Heart right ventricle (tissue), 16 donors: ENCODE results near the gene DNAJC24. TPM values are rescaled to one million over a fixed set of nuclear protein-coding genes. Genes with fewer than 3 reads are reported as not detected.

Experiments used
- ATAC-seq, 8 donors: fragments of 200-7000 bp; cut with Tn5 transposase; one replicate each; pipeline ENCODE4 v1.9.1; 2020; ENCODE audit warnings: mild to moderate bottlenecking in 8 of 8, moderate library complexity in 8 of 8, moderate number of reproducible peaks in 1 of 8
- DNase-seq, 2 donors: peaks; one replicate each; pipeline ENCODE4 v3.0.0-alpha.2; 2020
- H3K27ac ChIP-seq, 10 donors: fragments of 200-600 bp; sonication (generic) in 2 of 10; one replicate each; pipeline versions ENCODE4 v1.5.0 to v1.8.0; 2020 to 2022; ENCODE audit warnings: mild to moderate bottlenecking in 3 of 10
- H3K27me3 ChIP-seq, 7 donors: fragments of 200-600 bp; one replicate each; pipeline ENCODE4 v1.8.0; 2021 to 2022; ENCODE audit warnings: mild to moderate bottlenecking in 2 of 7
- H3K36me3 ChIP-seq, 9 donors: fragments of 200-600 bp; sonication (generic) in 1 of 9; one replicate each; pipeline versions ENCODE4 v1.5.0 to v1.8.0; 2020 to 2022; ENCODE audit warnings: mild to moderate bottlenecking in 2 of 9
- H3K4me1 ChIP-seq, 9 donors: fragments of 200-600 bp; sonication (generic) in 1 of 9; one replicate each; pipeline versions ENCODE4 v1.5.0 to v1.8.0; 2020 to 2022; ENCODE audit warnings: mild to moderate bottlenecking in 4 of 9
- H3K4me3 ChIP-seq, 10 donors: fragments of 200-600 bp; sonication (generic) in 2 of 10; one replicate each; pipeline versions ENCODE4 v1.5.0 to v1.8.0; 2020 to 2022; ENCODE audit warnings: mild to moderate bottlenecking in 7 of 10, moderate library complexity in 2 of 10
- H3K9me3 ChIP-seq, 11 donors: fragments of 200-600 bp in 10 of 11; sonication (generic) in 2 of 11; one replicate each; pipeline versions ENCODE4 v1.5.0 to v1.8.0; 2013 to 2022; ENCODE audit warnings: mild to moderate bottlenecking in 2 of 11, control low read depth in 1 of 11, moderate library complexity in 1 of 11
- WGBS, 2 donors: extraction: QIAGEN DNeasy Blood & Tissue Kit; methylation state at CpG; one replicate each; pipeline ENCODE4 v1.1.7; 2013; ENCODE audit warnings: inconsistent platforms in 1 of 2; 5-methylcytosine and 5-hydroxymethylcytosine counted together
- intact Hi-C, 10 donors: fragments of 100-400 bp; cut with DNase I; formaldehyde crosslinking; loops; one replicate each; pipeline versions ENCODE4 v1.11.1 to v1.14.2; 2022
- polyA plus RNA-seq, 2 donors: library from polyadenylated mRNA; stranded (reverse); fragments of 200-250 nt; gene quantifications; one replicate each; pipeline ENCODE4 v1.2.3, GENCODE V29; 2013
- total RNA-seq, 10 donors: library from RNA; stranded (reverse); fragmentation: NEBNext Ultra II Directional in 3 of 10; extraction: Animal tissue kit (Norgen Biotek cat#: 25700) in 3 of 10; gene quantifications; one replicate each; pipeline versions ENCODE4 v1.2.1 to v1.2.4, GENCODE V29; 2021 to 2023
- TF ChIP-seq, protein P1 (sequence below), 9 donors: fragments of 200-600 bp; sonication (generic) in 2 of 9; IDR thresholded peaks; one replicate each; pipeline versions ENCODE4 v1.5.0 to v1.8.0; 2021 to 2022; ENCODE audit warnings: antibody characterized with exemption in 9 of 9, mild to moderate bottlenecking in 5 of 9, moderate library complexity in 1 of 9
- donor health status: Arrhythmogenic right ventricular cardiomyopathy.
- donor health status: ischemic (EF 13 %, LVEDD 7.1; RV severe dilation, severe dysfunction).
- donor health status: healthy with polysubstance abuse.
- donor health status: DM: no; HTN: yes; CAD: no.
- donor health status: DM: no; HTN: no; CAD: no.
- donor health status: ischemic (EF 25% LVEDD 6.9; RV normal size, moderate dysfunction).
- donor health status: ischemic (EF 25% LVEDD 5.7; RV mildly dilated, moderate dysfunction).
- donor health status: healthy.
- donor health status: DM: yes; HTN: yes; CAD: no.
- donor health status: Ischemic cardiomyopathy.
- donor health status: ischemic (EF 35%, LVEDD 5.7; RV mildly dilated, moderate dysfunction).
- donor health status: nonischemic (EF 11% LVEDD 7.7; RV severe dilation, severe dysfunction).
- donor health status: DM: yes; HTN: yes; CAD: no.
- donor health status: PGD.
- donor health status: ischemic (EF 29% LVEDD 5.4; RV normal size, mild dysfunction).
- donor health status: nonischemic (EF 23%, LVEDD 6.1; RV moderate dilation, normal function).

The DNAJC24 gene
- total and polyA plus RNA-seq, 12 donors, result 2.9 to 23.2 (median 15.5) TPM

DNA sequence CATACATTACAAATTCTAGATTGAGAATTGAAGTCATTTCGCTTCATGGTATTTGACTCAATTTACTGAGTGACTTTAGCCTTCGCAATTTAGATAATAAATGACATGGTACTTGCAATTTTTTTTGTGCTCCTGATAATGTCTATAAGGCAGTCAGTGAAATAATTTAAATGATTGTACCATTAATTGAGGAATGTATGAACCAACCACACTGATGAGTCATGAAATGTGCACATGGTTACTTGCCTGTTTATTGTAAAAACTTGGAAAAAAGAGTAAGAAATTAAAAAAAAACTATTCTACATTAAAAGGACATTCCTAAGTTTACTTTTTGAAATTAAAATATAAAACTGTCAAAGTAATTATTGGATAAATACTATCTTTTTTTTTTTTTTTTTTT, 43.3 kb downstream of the DNAJC24 start:
- TF ChIP-seq, protein P1, sequence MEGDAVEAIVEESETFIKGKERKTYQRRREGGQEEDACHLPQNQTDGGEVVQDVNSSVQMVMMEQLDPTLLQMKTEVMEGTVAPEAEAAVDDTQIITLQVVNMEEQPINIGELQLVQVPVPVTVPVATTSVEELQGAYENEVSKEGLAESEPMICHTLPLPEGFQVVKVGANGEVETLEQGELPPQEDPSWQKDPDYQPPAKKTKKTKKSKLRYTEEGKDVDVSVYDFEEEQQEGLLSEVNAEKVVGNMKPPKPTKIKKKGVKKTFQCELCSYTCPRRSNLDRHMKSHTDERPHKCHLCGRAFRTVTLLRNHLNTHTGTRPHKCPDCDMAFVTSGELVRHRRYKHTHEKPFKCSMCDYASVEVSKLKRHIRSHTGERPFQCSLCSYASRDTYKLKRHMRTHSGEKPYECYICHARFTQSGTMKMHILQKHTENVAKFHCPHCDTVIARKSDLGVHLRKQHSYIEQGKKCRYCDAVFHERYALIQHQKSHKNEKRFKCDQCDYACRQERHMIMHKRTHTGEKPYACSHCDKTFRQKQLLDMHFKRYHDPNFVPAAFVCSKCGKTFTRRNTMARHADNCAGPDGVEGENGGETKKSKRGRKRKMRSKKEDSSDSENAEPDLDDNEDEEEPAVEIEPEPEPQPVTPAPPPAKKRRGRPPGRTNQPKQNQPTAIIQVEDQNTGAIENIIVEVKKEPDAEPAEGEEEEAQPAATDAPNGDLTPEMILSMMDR (IDR thresholded peaks at IDR 0.05), result no peak
- H3K4me3 ChIP-seq, result no peak overlapping the region
- H3K9me3 ChIP-seq, result peaks cover 0 to 10% (median 0%) of the 10 kb centered on the region in 11 donors
- no peaks in the 10 kb centered on the region for H3K4me1 ChIP-seq
- intact Hi-C loops, result no loop called here
- WGBS, 2 donors, result 96 to 97% methylated on average over 2 of the region's 2 CpGs
- H3K36me3 ChIP-seq, result peaks cover 0 to 6% (median 0%) of the 10 kb centered on the region in 9 donors
- ATAC-seq, result no peak
- H3K27me3 ChIP-seq, result no peaks in the 10 kb centered on the region
- H3K27ac ChIP-seq, result no peak overlapping the region
- no peak for DNase-seq

DNA sequence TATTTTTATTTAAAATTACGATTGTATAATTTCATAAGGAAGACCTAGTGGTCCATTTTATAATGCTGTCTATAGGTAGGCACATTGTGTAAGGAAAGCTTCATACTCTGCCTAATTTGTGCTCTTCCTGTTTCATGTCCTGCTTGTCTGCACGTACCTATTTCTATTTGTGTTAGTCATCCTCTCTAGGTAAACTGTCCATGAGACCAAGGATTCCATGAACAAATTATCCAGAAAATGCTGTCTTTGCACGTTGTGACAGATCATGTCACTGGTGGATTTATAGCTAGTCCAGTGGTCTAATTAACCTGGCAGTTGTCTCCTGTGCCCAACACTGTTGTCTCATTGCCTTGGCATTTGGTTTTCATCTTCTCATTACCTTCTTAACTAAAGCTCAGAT, 44.7 kb downstream of the DNAJC24 start:
- ATAC-seq (no peak), DNase-seq (no peak)
- TF ChIP-seq, protein P1 (IDR thresholded peaks at IDR 0.05), result no peak
- Histone ChIP-seq H3K27ac (no peak overlapping the region), H3K9me3 (peaks cover 0 to 10% (median 0%) of the 10 kb centered on the region in 11 donors), H3K36me3 (peaks cover 0 to 6% (median 0%) of the 10 kb centered on the region in 9 donors), H3K4me1 (no peaks in the 10 kb centered on the region), H3K4me3 (no peak overlapping the region), H3K27me3 (no peaks in the 10 kb centered on the region)
- intact Hi-C loops, result no loop called here
- WGBS, 2 donors, result 86 to 88% methylated on average over 3 of the region's 3 CpGs

DNA sequence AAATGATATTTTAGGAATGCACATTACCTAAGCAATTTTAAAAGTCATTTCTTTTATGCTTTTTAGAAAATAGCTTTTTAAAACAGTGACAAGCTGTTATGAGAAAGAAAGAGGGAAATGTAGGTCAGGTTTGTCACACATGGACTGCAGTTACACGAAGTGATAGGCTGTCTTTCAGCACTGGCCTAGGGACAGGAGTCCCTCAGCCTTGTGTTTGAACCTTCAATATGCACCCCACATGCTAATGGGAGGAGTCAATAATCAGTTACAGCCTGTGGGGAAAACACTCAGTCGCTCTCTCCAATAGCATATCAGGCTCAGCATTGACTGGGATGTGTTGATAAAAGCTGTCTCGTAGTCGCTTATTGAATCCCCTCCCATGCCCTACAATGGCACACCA, 45.8 kb downstream of the DNAJC24 start:
- DNase-seq (no peak), ATAC-seq (no peak)
- intact Hi-C loops, result no loop called here
- Histone ChIP-seq H3K27ac (no peak overlapping the region), H3K4me3 (no peak overlapping the region), H3K4me1 (no peaks in the 10 kb centered on the region), H3K27me3 (no peaks in the 10 kb centered on the region), H3K9me3 (peaks cover 0 to 10% (median 0%) of the 10 kb centered on the region in 11 donors), H3K36me3 (peaks cover 0 to 6% (median 0%) of the 10 kb centered on the region in 9 donors)
- TF ChIP-seq, protein P1 (IDR thresholded peaks at IDR 0.05), result no peak
- 90% methylated on average over 4 of the region's 4 CpGs for WGBS, 2 donors

DNA sequence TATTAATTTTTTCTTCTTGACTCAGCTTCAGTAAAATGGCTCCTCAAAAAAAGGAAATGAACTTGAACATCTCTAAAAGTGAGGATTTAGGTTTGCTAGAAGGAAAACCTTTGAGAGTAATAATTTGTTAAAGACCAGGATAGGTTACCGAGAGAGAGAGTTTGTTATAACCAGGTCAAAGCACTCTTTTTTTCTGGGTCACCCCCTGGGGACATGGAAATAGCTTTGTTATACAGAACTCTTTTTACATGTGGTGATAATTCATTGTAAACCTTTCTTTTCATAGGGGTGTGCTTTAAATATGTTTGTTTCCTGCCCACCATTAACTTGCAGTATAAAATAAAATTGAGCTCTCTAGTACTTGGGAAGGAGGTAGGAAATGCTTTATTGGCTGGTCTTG, 47.7 kb downstream of the DNAJC24 start:
- no peaks in the 10 kb centered on the region for H3K27me3 ChIP-seq
- H3K4me3 ChIP-seq, result no peak overlapping the region
- peaks cover 0 to 6% (median 0%) of the 10 kb centered on the region in 9 donors for H3K36me3 ChIP-seq
- H3K4me1 ChIP-seq, result no peaks in the 10 kb centered on the region
- H3K9me3 ChIP-seq, result no peaks in the 10 kb centered on the region
- TF ChIP-seq, protein P1 (IDR thresholded peaks at IDR 0.05), result no peak
- H3K27ac ChIP-seq, result no peak overlapping the region
- intact Hi-C loops, result no loop called here
- ATAC-seq (no peak), DNase-seq (no peak)
- 87 to 90% methylated on average over 1 of the region's 1 CpG for WGBS, 2 donors
